HG02884 (cell line): Measurements from ENCODE around the gene MAP3K12.
"Not testable (repeated sequence)": the region's sequence is repeated elsewhere in the genome, so short reads cannot be mapped to it uniquely, and the experiment has no call there.

ENCODE experiments used
- ATAC-seq: cut with Tn5 transposase; IDR thresholded peaks from one replicate; pipeline ENCODE4 v1.9.1; 2021; ENCODE audit warnings: mild to moderate bottlenecking, moderate library complexity; ENCODE audit not compliant: unreplicated experiment

Gene MAP3K12

GRCh38 chr12:53493610-53494391, 5.5 kb downstream of the MAP3K12 start:
- no peak for ATAC-seq

- peak; percentile 89 for ATAC-seq
These were observed 6.2 kb downstream of the MAP3K12 start for GRCh38 chr12:53492830-53493609.

DNA sequence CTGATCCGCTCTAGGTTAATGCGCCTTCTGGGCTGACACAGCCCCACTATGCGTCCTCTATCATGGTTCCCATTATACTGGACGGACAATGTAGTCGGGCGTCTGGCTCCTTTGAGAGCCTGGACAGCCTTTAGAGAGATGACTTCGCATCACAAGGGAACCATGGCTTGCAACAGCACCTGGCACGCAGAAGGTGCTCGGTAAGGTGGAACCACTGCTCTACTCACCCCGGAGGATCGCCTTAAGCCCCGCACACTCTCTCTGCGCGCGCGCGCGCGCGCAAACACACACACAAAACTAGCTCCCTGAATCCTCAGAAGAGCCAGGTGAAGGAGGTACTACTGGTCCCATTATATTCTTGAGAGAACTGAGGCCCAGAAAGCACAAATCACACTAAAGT, 7.1 kb downstream of the MAP3K12 start:
- ATAC-seq = no peak

GRCh38 chr12:53489242-53489864, 9.9 kb downstream of the MAP3K12 start:
- ATAC-seq = no peak

GRCh38 chr12:53486736-53487487, 12.3 kb downstream of the MAP3K12 start:
- no peak for ATAC-seq

DNA sequence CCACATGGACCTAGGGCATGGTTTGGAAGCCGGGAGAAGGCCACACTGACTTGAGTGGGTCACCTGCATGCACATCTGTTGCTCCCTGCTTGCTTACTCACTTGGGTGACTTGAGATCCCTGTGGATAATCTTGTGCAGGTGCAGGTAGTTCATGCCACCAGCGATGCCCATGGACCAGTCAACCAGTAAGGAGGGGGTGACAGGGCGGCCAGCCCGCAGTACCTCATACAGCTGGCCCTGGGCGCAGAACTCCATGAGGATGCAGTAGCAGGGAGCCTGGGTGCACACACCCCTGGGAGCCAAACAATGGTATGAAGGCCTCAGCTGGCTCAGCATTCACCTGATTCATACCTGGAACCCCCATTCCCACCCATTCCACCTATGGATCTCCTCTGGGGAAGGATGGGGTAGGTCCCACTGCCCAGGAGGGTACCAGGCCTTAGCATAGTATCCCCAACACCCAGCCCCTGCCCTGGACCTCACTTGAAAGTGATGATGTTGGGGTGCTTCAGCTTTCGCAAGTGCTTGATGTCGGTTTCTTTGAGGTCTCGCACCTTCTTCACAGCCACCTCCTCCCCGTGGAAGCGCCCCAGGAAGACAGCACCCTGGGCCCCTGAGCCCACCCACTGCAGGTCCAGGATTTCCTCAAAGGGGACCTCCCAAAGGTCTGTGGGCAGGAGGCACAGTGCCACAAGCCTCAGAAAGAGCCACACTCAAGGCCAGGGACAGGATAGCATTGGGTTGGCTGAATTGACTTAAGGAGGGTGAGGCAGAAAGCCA, 13.1 kb downstream of the MAP3K12 start:
- no peak for ATAC-seq

DNA sequence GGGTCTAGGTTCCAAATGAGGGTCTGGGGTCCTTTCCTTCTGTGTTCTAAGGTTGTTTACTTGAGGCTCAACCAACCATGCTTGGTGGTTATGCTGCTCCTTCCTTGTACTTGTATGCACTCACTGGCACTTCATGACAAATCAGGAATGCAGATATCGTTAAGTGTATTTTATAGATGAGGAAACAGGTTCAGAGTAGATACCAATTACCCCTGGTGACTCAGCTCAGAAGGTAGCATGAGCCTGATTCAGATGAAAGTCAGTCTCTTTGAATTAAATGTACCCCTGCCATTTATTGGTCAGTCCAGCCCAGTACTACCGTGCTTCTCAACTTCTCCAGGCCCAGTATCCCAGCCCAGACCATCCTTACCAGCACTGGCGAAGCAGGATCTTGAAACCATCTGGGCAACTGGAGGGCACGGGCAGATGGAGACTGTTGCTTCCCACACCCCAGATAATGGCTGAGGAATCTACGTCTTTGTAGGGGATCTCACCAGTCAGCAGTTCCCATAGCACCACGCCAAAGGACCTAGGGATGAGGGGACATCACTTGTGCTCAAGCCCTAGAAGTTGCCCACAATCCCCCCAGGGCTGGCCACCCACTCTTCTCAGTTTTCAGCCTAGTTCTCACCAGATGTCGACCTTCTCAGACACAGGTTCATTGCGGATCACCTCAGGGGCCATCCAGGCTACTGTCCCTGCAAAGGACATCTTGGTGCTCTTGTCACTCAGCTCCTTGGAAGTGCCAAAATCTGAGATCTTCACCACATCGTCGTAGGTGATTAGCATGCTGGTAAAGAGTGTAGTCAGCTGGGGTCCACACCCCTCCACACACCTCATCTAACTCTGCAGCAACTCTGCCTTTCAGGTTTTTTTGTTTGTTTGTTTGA, 14.3 kb downstream of the MAP3K12 start:
- ATAC-seq = no peak

DNA sequence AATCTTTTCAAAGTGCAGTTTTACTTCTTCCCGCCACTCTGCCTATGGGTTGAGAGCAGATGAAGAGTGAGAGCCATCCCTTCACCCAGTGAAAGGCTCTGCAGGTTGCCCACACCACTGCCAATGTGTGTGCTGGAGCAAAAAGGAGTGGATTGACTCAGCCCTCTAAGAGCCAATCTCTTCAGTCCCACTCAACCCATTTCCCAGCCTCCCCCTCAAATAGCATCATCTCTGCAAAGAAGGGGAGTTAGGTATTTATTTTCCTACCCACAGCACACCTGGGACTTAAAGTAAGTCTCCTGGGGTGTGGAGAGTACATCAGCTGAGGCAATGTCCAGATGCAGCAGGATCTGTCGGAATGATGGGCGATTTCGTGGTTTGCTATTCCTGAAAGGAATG, 15.3 kb downstream of the MAP3K12 start:
- no peak for ATAC-seq

- ATAC-seq = no peak
These were observed 15.9 kb downstream of the MAP3K12 start for GRCh38 chr12:53483225-53483978.

- no peak for ATAC-seq
These were observed 16.6 kb downstream of the MAP3K12 start for GRCh38 chr12:53482626-53483168.

GRCh38 chr12:53481939-53482586, 17.2 kb downstream of the MAP3K12 start:
- no peak for ATAC-seq

GRCh38 chr12:53481458-53481857, 17.8 kb downstream of the MAP3K12 start:
- ATAC-seq = not testable (repeated sequence)

DNA sequence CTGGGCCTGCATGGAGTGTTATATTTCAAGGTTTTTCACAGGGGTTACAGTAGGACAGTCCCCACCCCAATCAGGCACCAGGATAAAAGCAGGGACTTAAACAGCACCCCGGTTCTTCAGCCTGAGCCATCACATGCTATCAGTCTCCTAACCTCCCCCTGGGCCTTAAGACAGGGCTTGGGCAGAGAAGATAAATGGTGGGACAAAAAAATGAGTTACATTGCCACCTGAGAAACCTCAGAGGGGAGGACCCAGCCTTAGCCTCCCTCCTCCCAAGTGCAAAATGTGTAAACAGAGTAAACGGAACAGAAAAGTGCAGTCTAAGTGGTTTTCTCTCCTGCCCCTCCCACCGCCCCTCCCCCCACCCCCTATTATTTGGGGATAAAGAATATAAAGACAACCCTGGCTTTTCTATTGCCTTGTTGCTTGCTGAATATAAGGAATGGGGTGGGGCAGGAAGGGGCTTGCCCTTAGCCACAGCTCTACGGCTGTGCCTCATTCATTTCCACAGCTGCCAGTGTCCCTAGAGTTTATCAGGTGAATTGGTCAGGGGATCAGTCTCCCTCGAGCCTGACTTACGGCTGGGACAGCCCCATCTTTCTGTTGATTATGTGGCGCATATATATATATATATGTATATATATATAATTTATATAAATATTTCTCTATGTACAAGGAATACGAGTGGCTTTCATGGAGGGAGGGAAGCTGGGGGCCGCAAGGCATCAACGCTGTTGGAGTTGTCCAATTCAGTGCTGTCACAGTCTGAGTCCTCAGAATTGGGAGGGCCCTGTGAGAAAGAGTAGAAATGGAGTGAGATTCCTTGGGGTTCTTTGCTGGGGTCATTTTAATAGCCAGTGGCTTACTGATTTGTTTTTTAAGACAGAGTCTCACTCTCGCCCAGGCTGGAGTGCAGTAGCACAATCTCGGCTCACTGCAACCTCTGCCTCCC, 18.5 kb downstream of the MAP3K12 start:
- no peak for ATAC-seq

DNA sequence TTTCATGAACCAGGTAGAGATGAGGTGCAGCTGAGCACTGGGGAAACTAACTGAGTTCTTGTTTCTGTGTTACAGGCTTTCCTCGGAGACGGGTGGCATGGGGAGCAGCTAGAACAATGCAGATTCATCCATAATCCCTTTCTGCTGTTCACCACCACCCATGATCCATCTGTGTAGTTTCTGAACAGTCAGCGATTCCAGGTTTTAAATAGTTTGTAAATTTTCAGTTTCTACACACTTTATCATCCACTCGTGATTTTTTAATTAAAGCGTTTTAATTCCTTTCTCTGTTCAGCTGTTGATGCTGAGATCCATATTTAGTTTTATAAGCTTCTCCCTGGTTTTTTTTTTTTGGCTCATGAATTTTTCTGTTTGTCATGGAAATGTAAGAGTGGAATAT, 19.9 kb downstream of the MAP3K12 start:
- ATAC-seq = no peak

GRCh38 chr12:53478865-53479264, 20.4 kb downstream of the MAP3K12 start:
- no peak for ATAC-seq

- ATAC-seq = no peak
These were observed 22.5 kb downstream of the MAP3K12 start for GRCh38 chr12:53476769-53477209.

GRCh38 chr12:53474819-53475218, 24.4 kb downstream of the MAP3K12 start:
- ATAC-seq = no peak
